Neural cell (in vitro differentiated cells): ENCODE measurements around the gene ZBTB7C. TPM values are rescaled to one million over a fixed set of nuclear protein-coding genes. Genes with fewer than 3 reads are reported as not detected.

Experiments used
- H2AFZ ChIP-seq: fragments of 200-600, 300-800 bp; sonication (generic), shearing (Covaris generic); 2 replicates; pipeline ENCODE4 v1.6.0; 2014; ENCODE audit warnings: low read depth, mild to moderate bottlenecking, antibody characterized with exemption, low read length, moderate library complexity
- H3F3A ChIP-seq: fragments of 200-600 bp; shearing (Covaris generic); 2 replicates; pipeline ENCODE4 v1.6.1; 2016; ENCODE audit warnings: mild to moderate bottlenecking, moderate library complexity, mixed read lengths, antibody characterized with exemption, low read length; ENCODE audit not compliant: insufficient read depth, poor library complexity, severe bottlenecking
- H3K27ac ChIP-seq: fragments of 200-600, 300-800 bp; sonication (generic), shearing (Covaris generic); 2 replicates; pipeline ENCODE4 v1.5.1; 2014; ENCODE audit warnings: mild to moderate bottlenecking, low read length, moderate library complexity
- H3K27me3 ChIP-seq: fragments of 300-800, 200-600 bp; sonication (generic), shearing (Covaris generic); 2 replicates; pipeline ENCODE4 v1.6.0; 2014; ENCODE audit warnings: mild to moderate bottlenecking, low read depth, low read length, moderate library complexity; ENCODE audit not compliant: insufficient read depth
- H3K36me3 ChIP-seq: fragments of 300-800, 200-600 bp; sonication (generic), shearing (Covaris generic); 2 replicates; pipeline ENCODE4 v1.5.1; 2014; ENCODE audit warnings: mild to moderate bottlenecking, antibody characterized with exemption, low read length, moderate library complexity; ENCODE audit not compliant: insufficient read depth
- H3K4me2 ChIP-seq: fragments of 300-800, 200-600 bp; sonication (generic), shearing (Covaris generic); 2 replicates; pipeline ENCODE4 v1.6.0; 2014; ENCODE audit warnings: mild to moderate bottlenecking, low read length
- H3K4me3 ChIP-seq: fragments of 300-800, 200-600 bp; sonication (generic), shearing (Covaris generic); 2 replicates; pipeline ENCODE4 v1.5.1; 2014; ENCODE audit warnings: mild to moderate bottlenecking, low read length, moderate library complexity
- H3K79me2 ChIP-seq: fragments of 200-600 bp; shearing (Covaris generic); replicated peaks from 2 replicates; pipeline ENCODE4 v1.6.0; 2014; ENCODE audit warnings: mild to moderate bottlenecking, low read length, moderate library complexity; ENCODE audit not compliant: insufficient read depth
- H3K9ac ChIP-seq: fragments of 300-800, 200-600 bp; sonication (generic), shearing (Covaris generic); 2 replicates; pipeline ENCODE4 v1.6.1; 2016; ENCODE audit warnings: mild to moderate bottlenecking, low read length, mixed read lengths
- H3K9me2 ChIP-seq: fragments of 200-600 bp; shearing (Covaris generic); 2 replicates; pipeline ENCODE4 v1.6.1; 2016; ENCODE audit warnings: mild to moderate bottlenecking, low read length, mixed read lengths; ENCODE audit not compliant: insufficient read depth
- H3K9me3 ChIP-seq: fragments of 200-600, 300-800 bp; sonication (generic), shearing (Covaris generic); 2 replicates; pipeline ENCODE4 v1.6.1; 2016; ENCODE audit warnings: mild to moderate bottlenecking, mixed run types, low read length, moderate library complexity, mixed read lengths
- H4K20me1 ChIP-seq: fragments of 200-600 bp; shearing (Covaris generic); 2 replicates; pipeline ENCODE4 v1.6.1; 2016; ENCODE audit warnings: mild to moderate bottlenecking, mixed run types; ENCODE audit not compliant: insufficient read depth
- EP300 ChIP-seq: fragments of 450-650 bp; conservative IDR thresholded peaks from 2 replicates; pipeline ENCODE4 v1.6.1; 2014; ENCODE audit warnings: antibody characterized with exemption, mild to moderate bottlenecking, moderate library complexity; ENCODE audit not compliant: poor library complexity, severe bottlenecking
- EZH2 ChIP-seq: fragments of 200-600, 300-800 bp; shearing (Covaris generic), sonication (generic); IDR thresholded peaks from 2 replicates; pipeline ENCODE4 v1.6.1; 2014; ENCODE audit warnings: antibody characterized with exemption, low read length, borderline replicate concordance, mild to moderate bottlenecking; ENCODE audit not compliant: insufficient read depth, poor library complexity, severe bottlenecking
- MXI1 ChIP-seq: fragments of 450-650 bp; conservative IDR thresholded peaks from 2 replicates; pipeline ENCODE4 v1.6.1; 2014; ENCODE audit warnings: antibody characterized with exemption, mild to moderate bottlenecking; ENCODE audit not compliant: poor library complexity, severe bottlenecking
- POLR2AphosphoS5 ChIP-seq: IDR thresholded peaks from 2 replicates; pipeline ENCODE4 v1.6.1; 2012
- RAD21 ChIP-seq: fragments of 450-650 bp; conservative IDR thresholded peaks from 2 replicates; pipeline ENCODE4 v1.6.1; 2014; ENCODE audit warnings: antibody characterized with exemption, mild to moderate bottlenecking, moderate library complexity
- SMC3 ChIP-seq: fragments of 450-650 bp; conservative IDR thresholded peaks from 2 replicates; pipeline ENCODE4 v1.6.1; 2014; ENCODE audit warnings: antibody characterized with exemption, mild to moderate bottlenecking, moderate library complexity; ENCODE audit not compliant: poor library complexity
- TAF1 ChIP-seq: IDR thresholded peaks from 2 replicates; pipeline ENCODE4 v1.6.1; 2012; ENCODE audit warnings: low read depth
- polyA plus RNA-seq: library from polyadenylated mRNA; depleted of rRNA; stranded (reverse); fragments of >200 nt; gene quantifications from 2 replicates; pipeline ENCODE4 v1.2.3, GENCODE V29; 2014
- TF ChIP-seq, protein P1 (sequence below): fragments of 450-650 bp; IDR thresholded peaks from 2 replicates; pipeline ENCODE4 v1.5.1; 2014; ENCODE audit warnings: antibody characterized with exemption, mild to moderate bottlenecking, moderate library complexity; ENCODE audit not compliant: poor library complexity, severe bottlenecking
- TF ChIP-seq, protein P2 (sequence below): IDR thresholded peaks from 2 replicates; pipeline ENCODE4 v1.6.1; 2012; ENCODE audit warnings: borderline replicate concordance

The ZBTB7C gene
- polyA plus RNA-seq, 1 donor from 2014 or later: 2.4 TPM

DNA sequence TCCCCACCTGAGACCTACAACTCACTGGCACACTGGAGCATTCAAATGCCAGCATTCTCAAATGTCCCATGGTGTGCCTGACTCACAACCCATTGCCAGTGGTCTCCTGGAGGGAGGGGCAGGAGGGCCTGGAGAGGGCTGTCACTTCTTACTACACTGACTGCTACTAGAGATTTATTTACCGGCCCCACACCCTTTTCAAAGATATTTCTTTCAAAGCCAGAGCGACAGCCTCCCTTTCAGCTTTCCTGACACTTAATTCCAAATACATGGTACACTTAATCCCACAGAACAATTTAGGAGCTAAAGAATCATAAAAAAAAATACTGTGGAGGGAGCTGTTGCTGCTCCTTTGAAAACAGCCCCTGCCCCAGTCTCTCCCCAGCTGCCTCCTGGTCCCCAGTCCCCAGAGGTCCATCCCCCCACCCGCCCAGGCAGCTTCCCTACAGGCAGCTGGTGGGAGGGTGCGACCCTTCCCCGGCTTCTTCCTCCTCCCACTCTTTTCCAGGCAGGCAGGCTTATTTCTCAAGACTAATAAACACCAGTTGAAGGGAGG is 349.6 kb downstream of the ZBTB7C start:
- no peak for TF ChIP-seq EP300
- no peak for TF ChIP-seq RAD21
- no peak for TF ChIP-seq EZH2
- TF ChIP-seq, protein P1, sequence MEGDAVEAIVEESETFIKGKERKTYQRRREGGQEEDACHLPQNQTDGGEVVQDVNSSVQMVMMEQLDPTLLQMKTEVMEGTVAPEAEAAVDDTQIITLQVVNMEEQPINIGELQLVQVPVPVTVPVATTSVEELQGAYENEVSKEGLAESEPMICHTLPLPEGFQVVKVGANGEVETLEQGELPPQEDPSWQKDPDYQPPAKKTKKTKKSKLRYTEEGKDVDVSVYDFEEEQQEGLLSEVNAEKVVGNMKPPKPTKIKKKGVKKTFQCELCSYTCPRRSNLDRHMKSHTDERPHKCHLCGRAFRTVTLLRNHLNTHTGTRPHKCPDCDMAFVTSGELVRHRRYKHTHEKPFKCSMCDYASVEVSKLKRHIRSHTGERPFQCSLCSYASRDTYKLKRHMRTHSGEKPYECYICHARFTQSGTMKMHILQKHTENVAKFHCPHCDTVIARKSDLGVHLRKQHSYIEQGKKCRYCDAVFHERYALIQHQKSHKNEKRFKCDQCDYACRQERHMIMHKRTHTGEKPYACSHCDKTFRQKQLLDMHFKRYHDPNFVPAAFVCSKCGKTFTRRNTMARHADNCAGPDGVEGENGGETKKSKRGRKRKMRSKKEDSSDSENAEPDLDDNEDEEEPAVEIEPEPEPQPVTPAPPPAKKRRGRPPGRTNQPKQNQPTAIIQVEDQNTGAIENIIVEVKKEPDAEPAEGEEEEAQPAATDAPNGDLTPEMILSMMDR: no peak
- no peak for TF ChIP-seq SMC3
- TF ChIP-seq, protein P2, sequence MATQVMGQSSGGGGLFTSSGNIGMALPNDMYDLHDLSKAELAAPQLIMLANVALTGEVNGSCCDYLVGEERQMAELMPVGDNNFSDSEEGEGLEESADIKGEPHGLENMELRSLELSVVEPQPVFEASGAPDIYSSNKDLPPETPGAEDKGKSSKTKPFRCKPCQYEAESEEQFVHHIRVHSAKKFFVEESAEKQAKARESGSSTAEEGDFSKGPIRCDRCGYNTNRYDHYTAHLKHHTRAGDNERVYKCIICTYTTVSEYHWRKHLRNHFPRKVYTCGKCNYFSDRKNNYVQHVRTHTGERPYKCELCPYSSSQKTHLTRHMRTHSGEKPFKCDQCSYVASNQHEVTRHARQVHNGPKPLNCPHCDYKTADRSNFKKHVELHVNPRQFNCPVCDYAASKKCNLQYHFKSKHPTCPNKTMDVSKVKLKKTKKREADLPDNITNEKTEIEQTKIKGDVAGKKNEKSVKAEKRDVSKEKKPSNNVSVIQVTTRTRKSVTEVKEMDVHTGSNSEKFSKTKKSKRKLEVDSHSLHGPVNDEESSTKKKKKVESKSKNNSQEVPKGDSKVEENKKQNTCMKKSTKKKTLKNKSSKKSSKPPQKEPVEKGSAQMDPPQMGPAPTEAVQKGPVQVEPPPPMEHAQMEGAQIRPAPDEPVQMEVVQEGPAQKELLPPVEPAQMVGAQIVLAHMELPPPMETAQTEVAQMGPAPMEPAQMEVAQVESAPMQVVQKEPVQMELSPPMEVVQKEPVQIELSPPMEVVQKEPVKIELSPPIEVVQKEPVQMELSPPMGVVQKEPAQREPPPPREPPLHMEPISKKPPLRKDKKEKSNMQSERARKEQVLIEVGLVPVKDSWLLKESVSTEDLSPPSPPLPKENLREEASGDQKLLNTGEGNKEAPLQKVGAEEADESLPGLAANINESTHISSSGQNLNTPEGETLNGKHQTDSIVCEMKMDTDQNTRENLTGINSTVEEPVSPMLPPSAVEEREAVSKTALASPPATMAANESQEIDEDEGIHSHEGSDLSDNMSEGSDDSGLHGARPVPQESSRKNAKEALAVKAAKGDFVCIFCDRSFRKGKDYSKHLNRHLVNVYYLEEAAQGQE: no peak
- TF ChIP-seq TAF1: no peak
- no peak for TF ChIP-seq POLR2AphosphoS5
- no peak for TF ChIP-seq MXI1
- Histone ChIP-seq H3K9ac (no peak overlapping the region), H3F3A (no peaks in the 10 kb centered on the region), H2AFZ (no peak overlapping the region), H3K4me3 (no peak overlapping the region), H3K79me2 (no peaks in the 10 kb centered on the region), H3K9me3 (no peaks in the 10 kb centered on the region), H3K27ac (no peak overlapping the region), H3K27me3 (no peaks in the 10 kb centered on the region), H3K36me3 (no peaks in the 10 kb centered on the region), H4K20me1 (no peaks in the 10 kb centered on the region), H3K9me2 (no peaks in the 10 kb centered on the region), H3K4me2 (no peak overlapping the region)

DNA sequence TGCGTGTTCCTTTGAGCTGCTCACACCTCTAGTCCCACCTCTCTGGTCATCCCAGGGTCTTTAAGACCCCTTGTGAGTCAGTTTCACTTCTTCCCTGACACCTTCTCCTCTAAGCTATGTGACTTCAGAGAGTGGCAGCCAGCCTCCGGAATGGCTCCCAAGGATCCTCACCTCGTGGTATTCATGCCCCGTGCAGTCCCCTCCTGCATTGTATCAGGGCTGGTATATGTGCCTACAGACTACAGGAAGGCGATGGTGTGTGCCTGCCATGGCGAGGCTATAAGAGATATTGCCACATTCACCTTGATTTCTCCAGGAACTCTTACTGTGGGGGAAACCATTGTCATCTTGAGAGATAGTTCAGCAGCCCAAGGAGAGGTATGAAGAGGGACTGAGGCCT is 350.7 kb downstream of the ZBTB7C start:
- Histone ChIP-seq H3K27me3 (no peaks in the 10 kb centered on the region), H3K9ac (no peak overlapping the region)
- TF ChIP-seq RAD21 (no peak), TAF1 (no peak), EP300 (no peak), POLR2AphosphoS5 (no peak), MXI1 (no peak), EZH2 (no peak), SMC3 (no peak)
- TF ChIP-seq, protein P2: no peak
- TF ChIP-seq, protein P1: no peak

More for the DNA sequence above, 350.7 kb downstream of the ZBTB7C start:
- no peak overlapping the region for H3K4me3 ChIP-seq
- H3F3A ChIP-seq: no peaks in the 10 kb centered on the region
- H3K9me3 ChIP-seq: no peaks in the 10 kb centered on the region
- H4K20me1 ChIP-seq: no peaks in the 10 kb centered on the region
- no peaks in the 10 kb centered on the region for H3K36me3 ChIP-seq
- no peaks in the 10 kb centered on the region for H3K79me2 ChIP-seq
- no peak overlapping the region for H2AFZ ChIP-seq
- H3K9me2 ChIP-seq: no peaks in the 10 kb centered on the region
- H3K27ac ChIP-seq: no peak overlapping the region
- H3K4me2 ChIP-seq: no peak overlapping the region
